Suprapubic skin (tissue), 4 donors: Measurements from ENCODE around the gene SULT1B1. TPM values are rescaled to one million over a fixed set of nuclear protein-coding genes. Genes with fewer than 3 reads are reported as not detected.

Experiments
- DNase-seq, 2 donors: peaks; one replicate each; pipeline ENCODE4 v3.0.0-alpha.2; 2019; ENCODE audit warnings: low spot score in 2 of 2
- H3K27ac ChIP-seq: fragments of 200-600 bp; sonication (generic); one replicate; pipeline ENCODE4 v1.5.1; 2019
- H3K27me3 ChIP-seq: fragments of 200-600 bp; sonication (generic); one replicate; pipeline ENCODE4 v1.5.1; 2019
- H3K36me3 ChIP-seq: fragments of 200-600 bp; sonication (generic); one replicate; pipeline ENCODE4 v1.5.1; 2019
- H3K4me1 ChIP-seq: fragments of 200-600 bp; sonication (generic); one replicate; pipeline ENCODE4 v1.5.1; 2019
- H3K4me3 ChIP-seq: fragments of 200-600 bp; sonication (generic); one replicate; pipeline ENCODE4 v1.5.1; 2019; ENCODE audit warnings: mild to moderate bottlenecking
- H3K9me3 ChIP-seq: fragments of 200-600 bp; sonication (generic); one replicate; pipeline ENCODE4 v1.5.1; 2019
- CTCF ChIP-seq, 2 donors: fragments of 200-600 bp in 1 of 2; fragments of 450-650 bp in 1 of 2; sonication (generic) in 1 of 2; IDR thresholded peaks; one replicate each; pipeline ENCODE4 v1.5.1; 2016 to 2019; ENCODE audit warnings: antibody characterized with exemption in 2 of 2, mild to moderate bottlenecking in 1 of 2, moderate library complexity in 1 of 2
- EP300 ChIP-seq: sonication (generic); formaldehyde crosslinking; IDR thresholded peaks from one replicate; pipeline ENCODE4 v1.6.1; 2017; ENCODE audit warnings: antibody characterized with exemption
- POLR2A ChIP-seq, 2 donors: fragments of 450-650 bp; IDR thresholded peaks; one replicate each; pipeline ENCODE4 v1.6.1; 2017; ENCODE audit warnings: antibody characterized with exemption in 2 of 2, mild to moderate bottlenecking in 2 of 2, moderate library complexity in 2 of 2
- POLR2AphosphoS5 ChIP-seq, 3 donors: sonication (generic); formaldehyde crosslinking; IDR thresholded peaks; one replicate each; pipeline ENCODE4 v1.6.1; 2017; ENCODE audit warnings: antibody characterized with exemption in 3 of 3
- WGBS: methylation state at CpG from one replicate; pipeline ENCODE4 v1.1.5; 2018; 5-methylcytosine and 5-hydroxymethylcytosine counted together
- total RNA-seq, 4 donors: library from RNA; depleted of rRNA; stranded (reverse); fragments of >200 nt; gene quantifications; one replicate each; pipeline ENCODE4 v1.1.0, GENCODE V29; 2016

The SULT1B1 gene
- total RNA-seq, 4 donors from 2014 or later, result 0.08 to 0.24 (median 0.23) TPM

GRCh38 chr4:69735119-69735518 lies 25.3 kb downstream of the SULT1B1 start:
- no peak for TF ChIP-seq POLR2AphosphoS5 (IDR thresholded peaks at IDR 0.05)
- TF ChIP-seq EP300, result no peak
- TF ChIP-seq CTCF (IDR thresholded peaks at IDR 0.05), result no peak
- TF ChIP-seq POLR2A (IDR thresholded peaks at IDR 0.05), result no peak
- WGBS, result 61% methylated on average over 4 of the region's 4 CpGs
- DNase-seq, result no peak
- Histone ChIP-seq H3K9me3 (no peaks in the 10 kb centered on the region), H3K4me3 (no peak overlapping the region), H3K36me3 (no peaks in the 10 kb centered on the region), H3K27ac (no peak overlapping the region), H3K27me3 (no peaks in the 10 kb centered on the region), H3K4me1 (no peaks in the 10 kb centered on the region)

GRCh38 chr4:69731847-69732246 lies 28.6 kb downstream of the SULT1B1 start:
- Histone ChIP-seq H3K4me3 (no peak overlapping the region), H3K4me1 (peaks cover 8% of the 10 kb centered on the region), H3K36me3 (no peaks in the 10 kb centered on the region), H3K27ac (no peak overlapping the region), H3K27me3 (no peaks in the 10 kb centered on the region), H3K9me3 (no peaks in the 10 kb centered on the region)
- DNase-seq, result no peak
- 31% methylated on average over 1 of the region's 1 CpG for WGBS
- no peak for TF ChIP-seq CTCF (IDR thresholded peaks at IDR 0.05)
- no peak for TF ChIP-seq POLR2AphosphoS5 (IDR thresholded peaks at IDR 0.05)
- TF ChIP-seq POLR2A (IDR thresholded peaks at IDR 0.05), result no peak
- TF ChIP-seq EP300, result no peak

GRCh38 chr4:69731241-69731640 lies 29.2 kb downstream of the SULT1B1 start:
- 71% methylated on average over 1 of the region's 1 CpG for WGBS
- H3K4me3 ChIP-seq, result no peak overlapping the region
- H3K27ac ChIP-seq, result no peak overlapping the region
- no peak for TF ChIP-seq EP300
- no peak for TF ChIP-seq POLR2A (IDR thresholded peaks at IDR 0.05)
- no peak for TF ChIP-seq CTCF (IDR thresholded peaks at IDR 0.05)
- TF ChIP-seq POLR2AphosphoS5 (IDR thresholded peaks at IDR 0.05), result no peak
- no peaks in the 10 kb centered on the region for H3K36me3 ChIP-seq
- no peak for DNase-seq
- H3K4me1 ChIP-seq, result peaks cover 13% of the 10 kb centered on the region
- H3K27me3 ChIP-seq, result no peaks in the 10 kb centered on the region
- H3K9me3 ChIP-seq, result no peaks in the 10 kb centered on the region

- Histone ChIP-seq H3K36me3 (no peaks in the 10 kb centered on the region), H3K27ac (no peak overlapping the region), H3K9me3 (no peaks in the 10 kb centered on the region), H3K4me3 (no peak overlapping the region), H3K4me1 (peaks cover 16% of the 10 kb centered on the region), H3K27me3 (no peaks in the 10 kb centered on the region)
- DNase-seq, result no peak
- TF ChIP-seq POLR2A (IDR thresholded peaks at IDR 0.05), result no peak
- TF ChIP-seq CTCF (IDR thresholded peaks at IDR 0.05), result no peak
- no peak for TF ChIP-seq EP300
- no peak for TF ChIP-seq POLR2AphosphoS5 (IDR thresholded peaks at IDR 0.05)
These were observed 30.4 kb downstream of the SULT1B1 start for GRCh38 chr4:69730002-69730401.

- peak overlapping the region; percentile 61 for H3K27ac ChIP-seq
- no peak overlapping the region for H3K4me3 ChIP-seq
- H3K9me3 ChIP-seq, result no peaks in the 10 kb centered on the region
- H3K4me1 ChIP-seq, result peaks cover 16% of the 10 kb centered on the region
- no peak for DNase-seq
- TF ChIP-seq POLR2A (IDR thresholded peaks at IDR 0.05) (no peak), CTCF (IDR thresholded peaks at IDR 0.05) (no peak), EP300 (no peak), POLR2AphosphoS5 (IDR thresholded peaks at IDR 0.05) (no peak)
- H3K36me3 ChIP-seq, result no peaks in the 10 kb centered on the region
- no peaks in the 10 kb centered on the region for H3K27me3 ChIP-seq
- 80% methylated on average over 2 of the region's 2 CpGs for WGBS
These were observed 32.5 kb downstream of the SULT1B1 start for GRCh38 chr4:69727926-69728325.
